Neuronal stem cell (in vitro differentiated cells): ENCODE results near the gene XRCC5.

Experiments
- DNase-seq: peaks from one replicate; pipeline ENCODE4 v3.0.0-alpha.2; 2013; ENCODE audit warnings: low spot score
- H2AFZ ChIP-seq: one replicate; pipeline ENCODE4 v1.6.1; 2013; ENCODE audit warnings: mild to moderate bottlenecking, low read length, inconsistent platforms
- H2AK5ac ChIP-seq: 2 replicates; pipeline ENCODE4 v1.6.1; 2013; ENCODE audit warnings: low read depth, mild to moderate bottlenecking, inconsistent platforms, low read length, moderate library complexity, mixed read lengths
- H2BK120ac ChIP-seq: 2 replicates; pipeline ENCODE4 v1.6.1; 2013; ENCODE audit warnings: low read depth, mild to moderate bottlenecking, inconsistent platforms, low read length, moderate library complexity, mixed read lengths
- H2BK12ac ChIP-seq: one replicate; pipeline ENCODE4 v1.6.1; 2013; ENCODE audit warnings: low read length, inconsistent platforms
- H2BK15ac ChIP-seq: 2 replicates; pipeline ENCODE4 v1.6.1; 2013; ENCODE audit warnings: mild to moderate bottlenecking, low read length, inconsistent platforms, mixed read lengths
- H2BK5ac ChIP-seq: one replicate; pipeline ENCODE4 v1.6.1; 2013; ENCODE audit warnings: inconsistent platforms, mild to moderate bottlenecking, low read length, moderate library complexity
- H3K14ac ChIP-seq: one replicate; pipeline ENCODE4 v1.6.1; 2013; ENCODE audit warnings: low read length, inconsistent platforms
- H3K18ac ChIP-seq: 2 replicates; pipeline ENCODE4 v1.6.1; 2013; ENCODE audit warnings: low read length, inconsistent platforms
- H3K23ac ChIP-seq: 2 replicates; pipeline ENCODE4 v1.6.1; 2013; ENCODE audit warnings: low read depth, mild to moderate bottlenecking, mixed read lengths, low read length, inconsistent platforms; ENCODE audit not compliant: poor library complexity
- H3K27ac ChIP-seq: replicated peaks from 3 replicates; pipeline ENCODE4 v1.5.1; 2013; ENCODE audit warnings: low read length, inconsistent platforms
- H3K27me3 ChIP-seq, 3 experiments: 2 replicates each; pipeline ENCODE4 v1.6.1; 2013; ENCODE audit warnings: low read length in 3 of 3, mild to moderate bottlenecking in 2 of 3, inconsistent platforms in 1 of 3, low read depth in 1 of 3, mixed read lengths in 1 of 3, moderate library complexity in 1 of 3; ENCODE audit not compliant: control insufficient read depth in 3 of 3, insufficient read depth in 3 of 3
- H3K36me3 ChIP-seq, 2 donors: replicated peaks in 1 of 2; 2 replicates each; pipeline ENCODE4 v1.6.1; 2013; ENCODE audit warnings: low read length in 2 of 2; ENCODE audit not compliant: control insufficient read depth in 2 of 2, insufficient read depth in 2 of 2
- H3K4ac ChIP-seq: 2 replicates; pipeline ENCODE4 v1.6.1; 2013; ENCODE audit warnings: inconsistent platforms, mild to moderate bottlenecking, low read length, moderate library complexity
- H3K4me1 ChIP-seq, 2 donors: 1 replicate in 1 of 2; 2 replicates in 1 of 2; pipeline ENCODE4 v1.6.1; 2013; ENCODE audit warnings: low read length in 2 of 2, low read depth in 1 of 2; ENCODE audit not compliant: control insufficient read depth in 2 of 2, insufficient read depth in 1 of 2
- H3K4me2 ChIP-seq: one replicate; pipeline ENCODE4 v1.6.1; 2013; ENCODE audit warnings: mild to moderate bottlenecking, low read length, inconsistent platforms; ENCODE audit not compliant: insufficient read depth, poor library complexity, severe bottlenecking
- H3K4me3 ChIP-seq, 2 donors: 2 replicates each; pipeline ENCODE4 v1.5.1; 2013; ENCODE audit warnings: low read length in 2 of 2, mild to moderate bottlenecking in 2 of 2, inconsistent platforms in 1 of 2, moderate library complexity in 1 of 2
- H3K79me1 ChIP-seq: one replicate; pipeline ENCODE4 v1.6.1; 2013; ENCODE audit warnings: low read depth, mild to moderate bottlenecking, inconsistent platforms, low read length, moderate library complexity
- H3K9ac ChIP-seq: one replicate; pipeline ENCODE4 v1.6.1; 2013; ENCODE audit warnings: mild to moderate bottlenecking, low read depth, low read length, inconsistent platforms; ENCODE audit not compliant: poor library complexity
- H3K9me3 ChIP-seq, 2 donors: replicated peaks in 1 of 2; 2 replicates each; pipeline versions ENCODE3 to v1.6.1; 2013; ENCODE audit warnings: low read length in 2 of 2, mild to moderate bottlenecking in 2 of 2, inconsistent platforms in 1 of 2, low read depth in 1 of 2, mixed read lengths in 1 of 2, moderate library complexity in 1 of 2; ENCODE audit not compliant: control insufficient read depth in 2 of 2, insufficient read depth in 1 of 2
- H4K8ac ChIP-seq: one replicate; pipeline ENCODE4 v1.6.1; 2013; ENCODE audit warnings: low read depth, mild to moderate bottlenecking, inconsistent platforms, low read length, moderate library complexity
- H4K91ac ChIP-seq: one replicate; pipeline ENCODE4 v1.6.1; 2013; ENCODE audit warnings: low read length, low read depth, mild to moderate bottlenecking, inconsistent platforms; ENCODE audit not compliant: poor library complexity
- WGBS, 2 donors: extraction: QIAGEN DNeasy Blood & Tissue Kit; methylation state at CpG; one replicate each; pipeline ENCODE4 v1.1.7; 2013; ENCODE audit warnings: missing lambda C conversion rate in 2 of 2, mixed read lengths in 1 of 2; ENCODE audit not compliant: insufficient read length in 2 of 2, insufficient replicate concordance in 1 of 2; ENCODE audit errors: extremely low coverage in 2 of 2; 5-methylcytosine and 5-hydroxymethylcytosine counted together

XRCC5 gene

GRCh38 chr2:216086207-216086893, 22.8 kb upstream of the XRCC5 start:
- Histone ChIP-seq H3K14ac (no peak overlapping the region), H3K79me1 (peaks cover 2% of the 10 kb centered on the region), H3K4me1 (peaks cover 8 to 16% of the 10 kb centered on the region in 2 donors)

GRCh38 chr2:216090369-216090786, 18.8 kb upstream of the XRCC5 start:
- no peak overlapping the region for H2BK15ac ChIP-seq
- no peak for DNase-seq

More at GRCh38 chr2:216086207-216086893, 22.8 kb upstream of the XRCC5 start:
- H3K23ac ChIP-seq = no peak overlapping the region
- H3K4me2 ChIP-seq = no peak overlapping the region
- peaks cover 5 to 19% of the 10 kb centered on the region in 2 donors for H3K36me3 ChIP-seq
- no peak overlapping the region for H3K9ac ChIP-seq
- H3K27ac ChIP-seq = no peak overlapping the region
- H4K91ac ChIP-seq = no peak overlapping the region
- no peak overlapping the region for H3K4ac ChIP-seq
- no peak overlapping the region for H2BK5ac ChIP-seq
- no peaks in the 10 kb centered on the region for H3K27me3 ChIP-seq
- no peak for DNase-seq
- no peak overlapping the region for H3K18ac ChIP-seq
- no peak overlapping the region for H3K4me3 ChIP-seq
- no peak overlapping the region for H2AK5ac ChIP-seq
- no peak overlapping the region for H2BK15ac ChIP-seq
- no peak overlapping the region for H2BK12ac ChIP-seq
- no CpG with 5 or more reads among the region's 2 CpGs for WGBS, 2 donors
- peaks cover 0 to 1% of the 10 kb centered on the region in 2 donors for H3K9me3 ChIP-seq
- no peak overlapping the region for H4K8ac ChIP-seq
- H2BK120ac ChIP-seq = no peak overlapping the region
- no peak overlapping the region for H2AFZ ChIP-seq

GRCh38 chr2:216092646-216093045, 16.5 kb upstream of the XRCC5 start:
- no peak overlapping the region for H2AK5ac ChIP-seq
- no peak overlapping the region for H2BK15ac ChIP-seq
- no peak overlapping the region for H2BK12ac ChIP-seq
- H3K18ac ChIP-seq = no peak overlapping the region
- H3K4me2 ChIP-seq = no peak overlapping the region
- H3K9ac ChIP-seq = no peak overlapping the region
- no peaks in the 10 kb centered on the region for H3K4me1 ChIP-seq
- peaks cover 13 to 27% of the 10 kb centered on the region in 2 donors for H3K36me3 ChIP-seq
- no CpG with 5 or more reads among the region's 2 CpGs for WGBS, 2 donors
- H2AFZ ChIP-seq = no peak overlapping the region
- H3K9me3 ChIP-seq = no peaks in the 10 kb centered on the region
- H2BK120ac ChIP-seq = no peak overlapping the region
- H3K4me3 ChIP-seq = no peak overlapping the region
- no peaks in the 10 kb centered on the region for H3K27me3 ChIP-seq
- H4K91ac ChIP-seq = no peak overlapping the region
- H4K8ac ChIP-seq = no peak overlapping the region
- no peak overlapping the region for H2BK5ac ChIP-seq
- H3K79me1 ChIP-seq = peaks cover 2% of the 10 kb centered on the region
- H3K27ac ChIP-seq = no peak overlapping the region
- H3K23ac ChIP-seq = no peak overlapping the region
- no peak overlapping the region for H3K4ac ChIP-seq
- H3K14ac ChIP-seq = no peak overlapping the region
- no peak for DNase-seq

More at GRCh38 chr2:216090369-216090786, 18.8 kb upstream of the XRCC5 start:
- no CpG with 5 or more reads among the region's 1 CpG for WGBS, 2 donors
- peaks cover 2% of the 10 kb centered on the region for H3K79me1 ChIP-seq
- H3K9me3 ChIP-seq = peaks cover 0 to 1% of the 10 kb centered on the region in 2 donors
- H3K4ac ChIP-seq = no peak overlapping the region
- no peaks in the 10 kb centered on the region for H3K27me3 ChIP-seq
- H3K36me3 ChIP-seq = peaks cover 8 to 19% of the 10 kb centered on the region in 2 donors
- H3K4me1 ChIP-seq = peaks cover 0 to 2% of the 10 kb centered on the region in 2 donors
- no peak overlapping the region for H3K14ac ChIP-seq
- no peak overlapping the region for H2BK12ac ChIP-seq
- H3K9ac ChIP-seq = no peak overlapping the region
- H3K23ac ChIP-seq = no peak overlapping the region
- no peak overlapping the region for H4K8ac ChIP-seq
- no peak overlapping the region for H3K4me3 ChIP-seq
- H2BK5ac ChIP-seq = no peak overlapping the region
- no peak overlapping the region for H3K4me2 ChIP-seq
- H3K27ac ChIP-seq = no peak overlapping the region
- no peak overlapping the region for H4K91ac ChIP-seq
- H2AK5ac ChIP-seq = no peak overlapping the region
- H2BK120ac ChIP-seq = no peak overlapping the region
- no peak overlapping the region for H3K18ac ChIP-seq
- no peak overlapping the region for H2AFZ ChIP-seq

- Histone ChIP-seq H2BK12ac (no peak overlapping the region), H4K91ac (no peak overlapping the region)
- no CpG with 5 or more reads among the region's 3 CpGs for WGBS, 2 donors
Measured at GRCh38 chr2:216094701-216095100, 14.4 kb upstream of the XRCC5 start.

More at GRCh38 chr2:216094701-216095100, 14.4 kb upstream of the XRCC5 start:
- Histone ChIP-seq H3K14ac (no peak overlapping the region), H2AK5ac (no peak overlapping the region), H2BK5ac (no peak overlapping the region), H3K18ac (no peak overlapping the region), H3K4me1 (no peaks in the 10 kb centered on the region), H4K8ac (no peak overlapping the region), H2AFZ (no peak overlapping the region), H3K4me3 (no peak overlapping the region), H3K9ac (no peak overlapping the region), H3K79me1 (peaks cover 9% of the 10 kb centered on the region), H3K4ac (no peak overlapping the region), H3K27me3 (peaks cover 0 to 5% (median 0%) of the 10 kb centered on the region in 3 experiments), H3K36me3 (peaks cover 32 to 47% of the 10 kb centered on the region in 2 donors), H2BK120ac (no peak overlapping the region), H3K23ac (no peak overlapping the region), H2BK15ac (no peak overlapping the region), H3K4me2 (no peak overlapping the region), H3K27ac (no peak overlapping the region), H3K9me3 (peaks cover 0 to 6% of the 10 kb centered on the region in 2 donors)
- no peak for DNase-seq
